Neutrophil (primary cell): ENCODE data around the gene PTH2R.
"Not testable (repeated sequence)": the region's sequence is repeated elsewhere in the genome, so short reads cannot be mapped to it uniquely, and the experiment has no call there.

ENCODE experiments used
- H3K27ac ChIP-seq: fragments of 200-600 bp; sonication (generic); 2 replicates; pipeline ENCODE4 v1.5.1; 2016; ENCODE audit warnings: mild to moderate bottlenecking, moderate library complexity
- H3K27me3 ChIP-seq: fragments of 200-600 bp; sonication (generic); 2 replicates; pipeline ENCODE4 v1.6.0; 2016; ENCODE audit warnings: mild to moderate bottlenecking
- H3K36me3 ChIP-seq: fragments of 200-600 bp; sonication (generic); 2 replicates; pipeline ENCODE4 v1.5.1; 2017
- H3K4me1 ChIP-seq, 2 experiments: fragments of 200-600 bp in 1 of 2; sonication (generic) in 1 of 2; 1 replicate in 1 of 2; 2 replicates in 1 of 2; pipeline versions ENCODE4 v1.5.1 to v1.6.1; 2013 to 2016; ENCODE audit warnings: low read depth in 1 of 2, low read length in 1 of 2, mild to moderate bottlenecking in 1 of 2, moderate library complexity in 1 of 2; ENCODE audit not compliant: control insufficient read depth in 1 of 2, insufficient read depth in 1 of 2
- H3K4me3 ChIP-seq, 2 experiments: fragments of 200-600 bp in 1 of 2; sonication (generic) in 1 of 2; 1 replicate in 1 of 2; 2 replicates in 1 of 2; pipeline ENCODE4 v1.5.1; 2013 to 2016; ENCODE audit warnings: low read depth in 1 of 2, low read length in 1 of 2, mild to moderate bottlenecking in 1 of 2, moderate library complexity in 1 of 2
- H3K9me3 ChIP-seq: fragments of 200-600 bp; sonication (generic); 2 replicates; pipeline ENCODE4 v1.5.1; 2016
- CTCF ChIP-seq: fragments of 200-600 bp; sonication (generic); IDR thresholded peaks from 2 replicates; pipeline ENCODE4 v1.5.1; 2016; ENCODE audit warnings: antibody characterized with exemption

PTH2R gene

GRCh38 chr2:208370881-208371633, 35.5 kb upstream of the PTH2R start:
- TF ChIP-seq CTCF = no peak
- Histone ChIP-seq H3K4me3 (no peak overlapping the region), H3K4me1 (peaks cover 8 to 10% of the 10 kb centered on the region in 2 experiments), H3K36me3 (no peaks in the 10 kb centered on the region), H3K27me3 (no peaks in the 10 kb centered on the region), H3K27ac (no peak overlapping the region), H3K9me3 (no peaks in the 10 kb centered on the region)

- no peak overlapping the region for H3K4me3 ChIP-seq
- H3K4me1 ChIP-seq = peaks cover 5% of the 10 kb centered on the region in 2 experiments
- no peak overlapping the region for H3K27ac ChIP-seq
- no peak for TF ChIP-seq CTCF
- no peaks in the 10 kb centered on the region for H3K36me3 ChIP-seq
- no peaks in the 10 kb centered on the region for H3K27me3 ChIP-seq
- no peaks in the 10 kb centered on the region for H3K9me3 ChIP-seq
Observed at GRCh38 chr2:208371634-208371935, 35.0 kb upstream of the PTH2R start.

GRCh38 chr2:208373460-208374089, 33.0 kb upstream of the PTH2R start:
- no peak overlapping the region for H3K4me3 ChIP-seq
- peak; percentile 80 for TF ChIP-seq CTCF
- H3K36me3 ChIP-seq = peaks cover under 1% of the 10 kb centered on the region
- H3K27me3 ChIP-seq = no peaks in the 10 kb centered on the region
- no peaks in the 10 kb centered on the region for H3K9me3 ChIP-seq
- no peak overlapping the region for H3K27ac ChIP-seq
- no peaks in the 10 kb centered on the region for H3K4me1 ChIP-seq

- Histone ChIP-seq H3K36me3 (peaks cover 5% of the 10 kb centered on the region), H3K9me3 (no peaks in the 10 kb centered on the region), H3K27ac (no peak overlapping the region), H3K27me3 (no peaks in the 10 kb centered on the region), H3K4me3 (no peak overlapping the region), H3K4me1 (no peaks in the 10 kb centered on the region)
- no peak for TF ChIP-seq CTCF
Observed at GRCh38 chr2:208375491-208376068, 31.0 kb upstream of the PTH2R start.

- not testable (repeated sequence) for H3K4me3 ChIP-seq, H3K27me3 ChIP-seq, H3K9me3 ChIP-seq, H3K36me3 ChIP-seq, H3K27ac ChIP-seq, H3K4me1 ChIP-seq
Observed at GRCh38 chr2:208377344-208377860, 29.2 kb upstream of the PTH2R start.

GRCh38 chr2:208379192-208379591, 27.4 kb upstream of the PTH2R start:
- peaks cover 5% of the 10 kb centered on the region for H3K36me3 ChIP-seq

More at GRCh38 chr2:208379192-208379591, 27.4 kb upstream of the PTH2R start:
- Histone ChIP-seq H3K27ac (no peak overlapping the region), H3K4me3 (no peak overlapping the region), H3K4me1 (no peaks in the 10 kb centered on the region), H3K9me3 (no peaks in the 10 kb centered on the region), H3K27me3 (no peaks in the 10 kb centered on the region)
- TF ChIP-seq CTCF = no peak
